ENCODE measurements around the gene CA11.
"Not testable (repeated sequence)": the region's sequence is repeated elsewhere in the genome, so short reads cannot be mapped to it uniquely, and the experiment has no call there.

CA11 gene

GRCh38 chr19:48639483-48640375 lies 6.3 kb downstream of the CA11 start:
- no peak for DNase-seq

DNA sequence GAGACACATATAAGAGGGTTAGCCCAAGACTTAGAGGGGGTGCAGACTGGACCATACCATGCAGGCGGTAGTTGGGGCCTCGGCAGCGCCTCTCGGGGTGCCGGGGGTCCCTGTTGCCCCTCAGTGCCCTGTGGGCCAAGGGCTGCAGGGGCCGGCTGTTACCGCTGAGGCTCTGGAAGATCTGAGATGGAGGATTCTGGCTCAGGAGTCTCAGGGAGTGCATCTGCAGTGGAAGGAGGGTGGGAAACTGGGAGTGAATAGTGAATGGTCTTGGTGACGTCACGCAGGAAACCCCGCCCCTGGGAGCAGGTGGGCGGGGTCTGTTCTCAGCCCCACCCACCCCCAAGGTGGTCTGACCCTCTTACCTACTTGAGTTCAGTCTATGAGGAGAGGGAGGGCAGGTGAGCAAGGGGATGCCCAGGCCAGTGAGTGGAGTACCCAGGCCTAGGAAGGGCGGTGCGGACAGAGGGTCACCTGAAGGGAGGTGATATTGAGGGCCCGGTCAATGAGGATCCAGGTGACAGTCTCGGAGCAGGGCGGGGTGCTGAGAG lies 7.1 kb downstream of the CA11 start:
- no peak for DNase-seq

DNA sequence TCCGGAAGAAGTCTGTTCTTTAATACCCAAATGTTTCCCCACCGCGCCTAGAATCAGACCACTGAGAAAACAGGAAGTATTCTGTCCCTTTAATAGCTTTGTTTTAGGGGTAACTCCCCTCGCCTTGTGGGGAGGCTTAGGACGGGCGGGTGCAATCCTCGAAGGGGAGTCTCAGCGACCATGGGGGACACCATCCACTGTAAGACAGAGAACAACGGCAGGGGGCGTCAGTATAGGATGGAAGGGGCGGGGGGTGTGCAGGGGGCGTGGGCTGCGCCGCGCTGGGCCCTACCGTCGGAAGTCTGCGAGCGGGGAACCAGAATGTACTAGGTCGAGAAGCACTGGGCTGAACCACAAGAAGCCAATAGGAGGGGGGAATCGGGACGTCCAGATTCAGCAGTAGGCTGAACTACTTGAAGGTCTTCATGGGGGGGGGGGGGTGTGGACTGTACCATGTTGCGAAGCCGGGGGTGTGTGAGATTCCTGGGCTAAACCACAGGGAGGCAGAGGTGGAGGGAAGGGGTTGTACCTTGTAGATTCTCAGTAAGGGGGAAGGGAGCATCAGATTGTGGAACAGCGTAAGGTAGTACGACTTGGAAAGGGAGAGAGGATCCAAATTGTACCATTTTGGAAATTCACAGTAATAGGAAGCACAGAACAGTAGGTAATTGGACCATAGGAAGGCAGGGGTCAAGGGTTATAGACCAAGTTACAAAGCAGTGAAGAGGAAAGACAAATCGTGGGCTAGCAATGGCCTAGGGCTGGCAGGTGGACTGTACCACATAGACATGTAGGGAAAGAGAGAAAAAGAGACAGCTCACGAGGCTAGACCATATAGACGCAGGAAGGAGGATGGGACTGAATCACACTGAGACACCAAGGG lies 7.8 kb downstream of the CA11 start:
- peak; percentile 64 for DNase-seq

GRCh38 chr19:48637449-48637947 lies 8.5 kb downstream of the CA11 start:
- peak; percentile 99 for DNase-seq

DNA sequence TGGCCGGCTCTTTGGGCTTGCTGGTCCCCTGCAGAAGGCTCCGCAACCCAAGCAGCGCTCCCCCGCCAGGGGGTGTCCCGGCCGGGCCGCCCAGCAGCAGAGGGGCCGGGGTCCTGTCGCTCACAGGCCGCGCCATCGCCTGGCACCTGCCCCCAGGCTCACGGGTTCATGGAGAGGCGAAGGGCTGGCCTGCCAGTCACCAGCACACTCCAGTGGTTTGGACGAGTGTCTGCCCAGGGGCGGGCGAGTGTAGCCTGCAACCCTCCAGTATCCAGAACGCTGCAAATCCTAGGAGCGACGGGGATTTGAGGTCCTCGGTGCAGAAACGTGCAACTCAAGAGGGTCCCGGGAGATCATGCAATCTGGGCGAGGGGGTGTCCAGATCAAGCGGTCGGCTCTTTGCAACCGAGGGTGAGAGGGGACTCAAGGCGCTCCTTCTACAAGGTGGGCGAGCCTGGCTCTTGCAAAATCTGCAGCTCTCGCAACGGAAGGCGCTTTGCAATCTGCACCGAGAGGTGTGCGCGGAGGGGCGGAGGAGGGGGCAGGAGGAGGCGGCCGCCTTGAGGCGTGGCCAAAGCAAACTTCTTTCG lies 9.0 kb downstream of the CA11 start, which contains the start of gene DBP:
Gene DBP (minus strand): TSS at position 521 of the 590 bp plus-strand sequence. CDS start 385 bp downstream, at position 136.
- no peak for DNase-seq

DNA sequence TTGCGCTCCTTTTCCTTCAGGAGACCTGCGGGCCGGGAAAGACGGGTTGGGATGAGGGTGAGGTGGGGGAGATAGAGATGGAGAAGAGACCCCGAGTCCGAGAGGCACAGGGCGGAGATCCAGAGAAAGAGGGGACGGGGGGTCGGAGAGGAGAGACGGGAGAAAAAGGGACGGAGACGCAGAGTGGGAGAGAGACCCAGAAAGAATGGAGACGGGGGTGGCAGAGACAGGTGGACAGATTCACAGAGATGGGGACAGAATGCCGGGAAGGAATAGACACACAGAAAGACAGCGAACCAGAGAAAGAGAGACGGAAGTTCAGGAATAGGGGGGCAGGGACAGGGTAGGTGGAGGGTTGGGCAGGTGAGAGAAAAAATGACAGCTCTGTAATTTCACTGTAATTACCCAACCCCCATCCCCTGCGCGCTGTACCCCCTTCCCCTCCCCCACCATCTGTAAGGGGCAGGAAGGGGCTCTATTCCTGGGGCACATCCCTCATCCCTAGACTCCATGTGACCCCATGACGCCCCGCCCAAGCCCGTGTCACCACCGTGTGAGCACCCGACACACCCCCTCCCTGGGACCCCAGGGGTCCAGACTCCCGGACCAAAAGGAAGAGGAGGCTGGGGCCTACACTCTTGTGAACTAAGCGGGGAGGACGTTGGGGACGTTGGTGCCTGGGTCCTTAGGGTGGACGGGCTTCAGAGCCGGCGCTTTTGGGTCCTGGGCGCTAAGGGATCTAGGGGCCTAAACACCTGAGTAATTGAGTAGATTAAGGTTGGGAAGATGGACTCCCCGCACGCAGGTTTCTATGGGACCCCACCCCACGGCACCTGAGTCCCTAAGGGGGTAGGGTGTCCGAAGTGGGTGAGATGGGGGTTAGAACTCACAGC lies 9.8 kb downstream of the CA11 start:
- no peak for DNase-seq

DNA sequence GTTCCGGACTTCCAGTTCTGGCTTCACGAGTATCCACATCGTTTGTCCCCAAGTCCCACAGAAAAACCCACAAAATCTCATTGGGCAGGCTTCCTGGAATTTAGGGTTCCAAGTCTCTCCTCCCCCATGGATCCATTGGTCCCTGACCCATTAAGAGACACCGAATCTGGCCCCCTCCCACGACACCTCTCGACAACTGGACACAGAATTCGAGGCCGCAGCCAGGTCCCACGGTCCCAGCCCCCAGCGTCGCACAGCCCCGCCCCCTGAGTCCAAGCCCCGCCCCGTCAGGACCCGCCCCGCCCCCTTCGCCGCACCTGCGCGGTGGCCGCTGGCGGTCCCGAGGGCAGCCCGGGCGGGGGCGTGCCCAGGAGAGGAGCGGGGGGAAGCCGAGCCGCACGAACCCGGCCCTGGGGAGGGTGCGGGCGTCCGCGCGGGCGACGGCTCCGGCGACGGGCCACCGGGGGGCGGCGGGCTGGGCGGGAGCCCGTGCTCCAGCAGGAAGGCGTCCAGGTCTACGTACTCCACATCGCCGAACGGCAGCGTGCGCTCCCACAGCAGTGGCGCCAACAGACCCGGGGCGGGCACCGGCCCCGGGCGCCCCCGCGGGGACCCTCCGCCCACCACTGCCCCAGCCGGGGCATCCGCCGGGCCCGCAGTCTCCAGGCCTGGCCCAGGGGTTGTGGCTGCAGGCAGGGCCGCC lies 10.6 kb downstream of the CA11 start:
- no peak for DNase-seq

- peak; percentile 36 for DNase-seq
These were observed 11.3 kb downstream of the CA11 start for GRCh38 chr19:48634424-48635262.

- no peak for DNase-seq
These were observed 12.0 kb downstream of the CA11 start for GRCh38 chr19:48634036-48634342.

- DNase-seq = no peak
These were observed 12.6 kb downstream of the CA11 start for GRCh38 chr19:48633148-48634035.

GRCh38 chr19:48632692-48633147 lies 13.3 kb downstream of the CA11 start:
- no peak for DNase-seq

GRCh38 chr19:48632286-48632685 lies 13.7 kb downstream of the CA11 start:
- DNase-seq = not testable (repeated sequence)

- no peak for DNase-seq
These were observed 14.8 kb downstream of the CA11 start for GRCh38 chr19:48631225-48631624.

DNA sequence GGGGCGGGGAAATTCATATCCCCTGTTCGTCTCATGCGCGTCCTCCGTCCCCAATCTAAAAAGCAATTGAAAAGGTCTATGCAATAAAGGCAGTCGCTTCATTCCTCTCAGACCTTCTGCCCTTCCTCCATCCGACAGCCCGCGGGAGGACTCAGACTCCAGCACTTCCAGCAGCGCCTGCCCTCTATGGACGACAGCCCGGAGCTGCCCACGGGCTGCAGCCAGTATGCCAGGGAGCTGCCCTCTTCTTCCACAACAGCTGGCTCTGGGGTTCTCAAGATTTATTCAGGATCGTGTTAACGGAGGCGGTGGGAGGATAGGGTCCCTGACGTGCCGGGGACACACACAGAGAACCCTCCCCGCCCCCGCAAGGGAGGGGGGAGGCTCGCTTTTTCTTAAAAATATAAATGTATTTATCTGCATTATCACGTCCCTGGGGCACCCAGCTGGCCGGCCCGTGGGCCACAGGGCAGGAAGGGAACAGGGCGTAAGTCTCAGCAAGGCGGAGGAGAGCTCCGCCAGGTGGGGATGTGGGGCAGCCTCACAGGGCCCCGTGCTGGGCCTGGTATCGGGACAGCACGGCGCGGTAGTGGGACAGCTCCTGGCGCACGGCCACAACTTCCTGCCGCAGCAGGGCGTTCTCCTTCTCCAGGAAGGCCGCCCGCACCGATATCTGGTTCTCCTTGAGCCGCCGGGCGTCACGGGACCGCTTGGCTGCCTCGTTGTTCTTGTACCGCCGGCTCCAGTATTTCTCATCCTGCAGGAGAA lies 15.5 kb downstream of the CA11 start:
- DNase-seq = no peak

- DNase-seq = no peak
These were observed 16.2 kb downstream of the CA11 start for GRCh38 chr19:48629599-48630295.

DNA sequence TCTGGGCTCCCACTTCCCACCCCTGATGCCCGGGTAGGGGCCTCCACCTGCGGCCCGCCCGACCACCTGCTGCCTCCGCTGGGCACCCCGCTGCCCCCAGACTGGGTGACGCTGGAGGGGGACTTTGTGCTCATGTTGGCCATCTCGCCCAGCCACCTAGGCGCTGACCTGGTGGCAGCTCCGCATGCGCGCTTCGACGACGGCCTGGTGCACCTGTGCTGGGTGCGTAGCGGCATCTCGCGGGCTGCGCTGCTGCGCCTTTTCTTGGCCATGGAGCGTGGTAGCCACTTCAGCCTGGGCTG lies 16.7 kb downstream of the CA11 start:
- no peak for DNase-seq

GRCh38 chr19:48628486-48629296 lies 17.3 kb downstream of the CA11 start:
- no peak for DNase-seq
